Ishikawa (cell line): ENCODE data around the gene PLSCR4.

ENCODE experiments used
- CEBPB ChIP-seq: IDR thresholded peaks from 2 replicates; pipeline ENCODE4 v1.6.1; 2012
- CREB1 ChIP-seq: IDR thresholded peaks from 2 replicates; pipeline ENCODE4 v1.6.1; 2012; ENCODE audit warnings: low read depth
- EGR1 ChIP-seq: IDR thresholded peaks from 2 replicates; pipeline ENCODE4 v1.6.1; 2012
- EP300 ChIP-seq: IDR thresholded peaks from 2 replicates; pipeline ENCODE4 v1.6.1; 2012; ENCODE audit warnings: borderline replicate concordance
- FOXM1 ChIP-seq: IDR thresholded peaks from 2 replicates; pipeline ENCODE4 v1.6.1; 2012; ENCODE audit warnings: low read depth, borderline replicate concordance
- MAX ChIP-seq: IDR thresholded peaks from 2 replicates; pipeline ENCODE4 v1.6.1; 2012
- NFIC ChIP-seq: IDR thresholded peaks from 2 replicates; pipeline ENCODE4 v1.6.1; 2012
- RAD21 ChIP-seq: IDR thresholded peaks from 2 replicates; pipeline ENCODE4 v1.6.1; 2012; ENCODE audit warnings: low read depth
- REST ChIP-seq: IDR thresholded peaks from 2 replicates; pipeline ENCODE4 v1.6.1; 2012; ENCODE audit warnings: low read depth, mild to moderate bottlenecking
- TAF1 ChIP-seq: IDR thresholded peaks from 2 replicates; pipeline ENCODE4 v1.6.1; 2012; ENCODE audit warnings: low read depth, mild to moderate bottlenecking
- TCF12 ChIP-seq: IDR thresholded peaks from 2 replicates; pipeline ENCODE4 v1.6.1; 2012; ENCODE audit warnings: low read depth
- TEAD4 ChIP-seq: IDR thresholded peaks from 2 replicates; pipeline ENCODE4 v1.6.1; 2012
- USF1 ChIP-seq: IDR thresholded peaks from 2 replicates; pipeline ENCODE4 v1.6.1; 2012
- YY1 ChIP-seq: IDR thresholded peaks from 2 replicates; pipeline ENCODE4 v1.6.1; 2012; ENCODE audit warnings: low read depth
- ZBTB7A ChIP-seq: IDR thresholded peaks from 2 replicates; pipeline ENCODE4 v1.6.1; 2012; ENCODE audit warnings: low read depth

The PLSCR4 gene

GRCh38 chr3:146191051-146191450 lies 59.9 kb downstream of the PLSCR4 start:
- TF ChIP-seq CEBPB (no peak), USF1 (no peak), EP300 (no peak), FOXM1 (no peak), YY1 (no peak), EGR1 (no peak), REST (no peak), NFIC (no peak), CREB1 (no peak), TEAD4 (no peak), RAD21 (no peak), ZBTB7A (no peak), MAX (no peak), TAF1 (no peak), TCF12 (no peak)

- TF ChIP-seq RAD21: peak; percentile 75
- no peak for TF ChIP-seq FOXM1
- no peak for TF ChIP-seq CEBPB
- TF ChIP-seq YY1: no peak
Measured at GRCh38 chr3:146189519-146190173, 61.3 kb downstream of the PLSCR4 start.

- peak; percentile 69 for TF ChIP-seq RAD21
- no peak for TF ChIP-seq EP300
Measured at GRCh38 chr3:146187334-146187950, 63.5 kb downstream of the PLSCR4 start.

GRCh38 chr3:146184241-146185015 lies 66.5 kb downstream of the PLSCR4 start:
- no peak for TF ChIP-seq ZBTB7A
- TF ChIP-seq NFIC: peak; percentile 61

GRCh38 chr3:146181216-146181615 lies 69.7 kb downstream of the PLSCR4 start:
- TF ChIP-seq MAX (no peak), TCF12 (no peak), TAF1 (no peak), USF1 (no peak), RAD21 (no peak), NFIC (no peak), TEAD4 (no peak), EGR1 (no peak), FOXM1 (no peak), EP300 (no peak), REST (no peak), CEBPB (no peak), CREB1 (no peak), YY1 (no peak)

GRCh38 chr3:146180376-146180775 lies 70.5 kb downstream of the PLSCR4 start:
- TF ChIP-seq RAD21 (no peak), TEAD4 (no peak), MAX (no peak), TAF1 (no peak), TCF12 (no peak), EP300 (no peak), NFIC (no peak), REST (no peak), EGR1 (no peak), ZBTB7A (no peak), FOXM1 (no peak), CREB1 (no peak), YY1 (no peak), USF1 (no peak), CEBPB (no peak)
